Measurements from ENCODE around the gene SAYSD1.
"Not testable (repeated sequence)": the region's sequence is repeated elsewhere in the genome, so short reads cannot be mapped to it uniquely, and the experiment has no call there.

The SAYSD1 gene, protein sequence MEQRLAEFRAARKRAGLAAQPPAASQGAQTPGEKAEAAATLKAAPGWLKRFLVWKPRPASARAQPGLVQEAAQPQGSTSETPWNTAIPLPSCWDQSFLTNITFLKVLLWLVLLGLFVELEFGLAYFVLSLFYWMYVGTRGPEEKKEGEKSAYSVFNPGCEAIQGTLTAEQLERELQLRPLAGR

DNA sequence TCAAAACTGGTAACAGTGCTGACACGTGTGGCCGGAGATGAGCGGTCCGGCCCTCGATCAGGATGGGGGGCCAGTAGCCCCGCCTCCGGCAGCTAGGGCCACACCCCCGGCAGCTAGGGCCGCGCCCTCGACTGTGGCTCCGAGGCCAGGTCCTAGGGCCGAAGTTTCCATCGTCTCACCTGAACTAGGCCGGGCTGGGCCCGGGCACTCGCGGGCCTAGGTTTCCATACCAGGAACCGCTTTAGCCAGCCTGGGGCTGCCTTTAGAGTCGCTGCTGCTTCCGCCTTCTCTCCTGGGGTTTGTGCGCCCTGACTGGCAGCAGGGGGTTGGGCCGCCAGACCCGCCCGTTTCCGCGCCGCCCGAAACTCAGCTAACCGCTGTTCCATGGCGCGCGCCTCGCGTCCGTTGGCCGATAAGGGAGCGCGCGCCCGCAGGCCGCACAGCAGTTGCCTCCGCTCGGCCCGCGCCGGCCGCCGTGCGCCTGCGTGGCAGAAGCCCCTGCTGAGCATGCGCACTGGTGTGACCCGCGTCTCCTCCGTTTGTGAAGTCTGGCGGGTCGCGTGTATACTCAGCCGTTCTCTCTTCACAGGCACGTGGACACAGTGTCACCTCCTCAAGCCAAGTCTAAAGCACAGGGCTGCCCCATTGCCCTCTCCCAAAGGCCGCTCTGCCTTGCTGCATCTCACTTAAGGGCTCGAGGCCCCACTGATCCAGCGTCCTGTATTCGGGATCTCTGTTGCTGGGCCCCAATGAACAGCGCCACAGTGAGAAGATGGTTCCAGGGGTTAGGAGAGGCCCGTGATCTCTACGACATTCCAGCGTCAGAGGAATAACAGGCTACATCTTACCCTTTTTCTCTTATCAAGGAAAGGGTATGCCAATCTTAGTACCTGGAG, at the start of gene SAYSD1:
Gene SAYSD1 (minus strand): TSS at position 483 of the 896 bp plus-strand sequence. CDS start 97 bp downstream, at position 386.
- DNase-seq (ENCODE audit: low spot score): peak; percentile 92

GRCh38 chr6:39157511-39157910, 42.5 kb upstream of the SAYSD1 start:
- DNase-seq (ENCODE audit: low spot score): no peak

GRCh38 chr6:39156801-39157200, 41.8 kb upstream of the SAYSD1 start:
- no peak for DNase-seq (ENCODE audit: low spot score)

DNA sequence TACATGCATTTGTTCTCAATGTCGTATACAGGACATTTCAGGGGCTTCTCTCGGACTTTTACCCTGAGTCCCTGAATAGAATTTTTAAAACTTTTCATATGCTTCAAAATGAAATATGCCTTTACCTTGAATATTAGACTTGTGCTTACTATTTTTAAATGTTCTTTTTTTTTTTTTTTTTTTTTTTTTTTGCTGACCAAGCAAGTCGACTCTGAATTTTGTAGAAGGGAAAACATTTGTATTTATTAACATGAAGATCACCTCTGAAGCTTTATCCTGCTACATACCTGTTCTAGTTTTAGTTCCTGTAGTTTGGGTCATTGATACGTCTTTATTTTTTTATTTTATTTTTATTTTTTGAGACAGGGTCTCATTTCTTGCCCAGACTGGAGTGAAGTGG, 39.7 kb upstream of the SAYSD1 start:
- no peak for DNase-seq (ENCODE audit: low spot score)

GRCh38 chr6:39153766-39154397, 38.9 kb upstream of the SAYSD1 start:
- no peak for DNase-seq (ENCODE audit: low spot score)

GRCh38 chr6:39152262-39152661, 37.3 kb upstream of the SAYSD1 start:
- DNase-seq (ENCODE audit: low spot score): no peak

DNA sequence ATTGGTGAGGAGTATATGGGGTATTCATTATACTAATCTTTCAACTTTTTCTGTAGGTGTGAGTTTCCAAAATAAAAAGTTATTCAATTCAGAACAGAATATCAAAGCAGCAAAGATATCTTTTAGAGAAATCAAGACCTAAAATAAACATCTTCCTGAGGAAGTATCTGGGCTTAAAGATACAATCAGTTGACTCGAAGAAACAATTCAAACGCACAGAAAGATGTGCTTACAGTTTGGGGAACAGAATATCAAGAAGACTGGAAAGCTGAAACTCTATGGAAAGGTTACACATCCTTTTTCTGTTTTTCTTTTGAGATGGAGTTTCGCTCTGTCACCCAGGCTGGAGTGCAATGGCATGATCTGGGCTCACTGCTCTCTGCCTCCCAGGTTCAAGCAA, 36.2 kb upstream of the SAYSD1 start:
- no peak for DNase-seq (ENCODE audit: low spot score)

DNA sequence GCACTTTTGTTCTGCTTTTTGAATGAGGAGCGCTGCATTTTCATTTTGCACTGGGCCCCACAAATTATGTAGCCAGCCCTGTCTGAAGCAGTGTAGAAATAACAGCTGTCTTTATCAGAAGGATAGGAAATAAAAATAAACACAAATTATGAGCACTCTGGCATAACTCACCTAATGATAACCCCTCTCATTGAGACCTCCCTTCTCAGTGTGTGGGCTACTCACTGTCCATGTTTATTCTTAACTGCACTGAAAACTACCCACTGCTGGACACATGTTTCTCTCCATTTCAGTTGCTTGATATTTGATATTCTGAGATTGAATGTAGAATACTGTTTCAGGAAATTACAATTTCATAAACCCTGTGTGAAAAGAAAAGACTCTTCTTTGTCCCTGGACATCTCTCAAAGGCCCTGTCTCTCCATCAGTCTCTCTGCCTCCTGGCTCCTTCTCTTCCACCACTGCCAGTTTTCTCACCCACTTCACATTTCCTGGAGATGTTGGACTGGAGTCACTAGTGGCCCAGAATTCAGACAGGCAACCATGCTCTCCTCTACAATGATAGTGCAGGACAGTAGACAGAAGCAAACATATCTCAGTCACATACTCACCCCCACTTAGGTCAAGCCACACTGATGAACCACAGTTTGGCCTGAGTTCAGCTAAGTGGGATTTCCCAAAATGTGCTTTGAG, 29.6 kb upstream of the SAYSD1 start:
- no peak for DNase-seq (ENCODE audit: low spot score)

GRCh38 chr6:39143238-39143930, 28.4 kb upstream of the SAYSD1 start:
- no peak for DNase-seq (ENCODE audit: low spot score)

GRCh38 chr6:39140556-39141167, 25.7 kb upstream of the SAYSD1 start:
- DNase-seq (ENCODE audit: low spot score): no peak

DNA sequence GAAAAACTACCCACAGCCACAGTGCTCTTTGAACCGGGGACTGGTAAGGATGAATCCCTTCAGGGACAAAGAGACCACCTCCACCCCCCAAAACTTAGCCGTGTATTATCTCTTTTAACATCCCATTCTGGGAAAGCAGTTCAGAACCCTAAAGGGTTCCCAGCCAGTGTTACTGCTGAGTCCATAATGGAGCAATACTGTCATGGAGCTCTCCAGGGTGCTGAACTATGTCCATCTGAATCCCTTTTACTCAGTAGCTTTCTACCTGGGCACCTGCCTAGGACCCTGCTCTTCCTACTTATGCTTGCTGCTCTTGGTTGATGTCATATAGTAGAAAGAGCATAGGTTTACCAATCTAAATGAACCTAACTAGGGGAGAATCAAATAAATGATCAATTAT, 22.3 kb upstream of the SAYSD1 start:
- no peak for DNase-seq (ENCODE audit: low spot score)

GRCh38 chr6:39136207-39136606, 21.2 kb upstream of the SAYSD1 start:
- DNase-seq (ENCODE audit: low spot score): not testable (repeated sequence)

- DNase-seq (ENCODE audit: low spot score): not testable (repeated sequence)
Observed at GRCh38 chr6:39134761-39135160, 19.8 kb upstream of the SAYSD1 start.

DNA sequence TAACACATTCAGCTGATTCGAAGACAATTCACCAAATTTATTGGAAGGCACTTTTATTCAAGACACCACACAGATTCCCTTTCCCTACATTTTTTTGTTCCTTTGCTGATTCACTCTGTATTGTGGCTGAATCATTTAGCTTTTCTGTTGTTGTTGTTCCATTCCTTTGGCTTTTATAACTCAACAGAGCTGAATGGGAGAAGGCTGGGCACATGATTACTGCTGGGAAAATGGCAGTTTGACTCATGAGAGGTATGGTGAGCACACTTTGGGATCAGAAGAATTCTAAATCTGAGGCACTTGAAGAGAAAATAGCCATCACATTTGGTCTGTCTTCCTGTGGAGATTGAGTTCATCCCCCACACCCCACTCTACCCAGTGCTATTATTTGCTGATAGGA, 15.7 kb upstream of the SAYSD1 start:
- DNase-seq (ENCODE audit: low spot score): no peak

DNA sequence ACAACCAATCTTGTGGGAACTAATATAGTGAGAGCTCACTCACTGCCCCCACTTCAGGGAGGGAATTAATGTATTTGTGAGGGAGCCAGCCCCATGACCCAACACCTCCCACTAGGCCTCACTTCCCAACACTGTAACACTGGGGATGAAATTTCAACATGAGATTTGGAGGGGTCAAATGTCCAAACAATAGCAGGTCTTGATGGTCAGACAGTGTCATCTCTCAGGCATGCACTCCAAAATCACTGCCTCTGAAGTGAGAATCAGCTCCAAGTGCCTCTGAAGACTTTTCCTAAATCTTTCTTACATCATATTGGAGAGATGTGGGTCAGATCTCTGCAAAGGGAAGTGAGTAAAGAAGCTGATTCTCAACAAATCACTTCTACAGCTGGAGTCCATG, 13.8 kb upstream of the SAYSD1 start:
- DNase-seq (ENCODE audit: low spot score): no peak

DNA sequence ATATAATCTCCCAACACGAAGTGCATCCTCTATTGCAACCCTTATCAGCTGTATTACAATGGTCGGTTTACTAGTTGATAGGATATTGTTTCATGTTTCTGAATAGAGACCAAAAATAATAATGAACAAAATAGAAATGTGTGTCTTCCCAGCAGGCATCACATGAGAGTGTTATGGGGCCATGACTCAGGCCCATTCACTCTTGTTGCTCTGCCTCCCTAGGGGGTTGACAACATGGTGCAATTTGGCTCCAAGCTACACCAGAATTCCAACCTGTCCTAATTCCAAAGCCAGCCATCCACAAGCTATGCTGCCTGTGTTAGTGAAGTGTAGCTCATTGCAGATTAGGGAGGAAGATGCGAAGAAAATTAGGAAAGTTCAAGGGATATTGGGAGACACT, 13.1 kb upstream of the SAYSD1 start:
- DNase-seq (ENCODE audit: low spot score): no peak

GRCh38 chr6:39124114-39124513, 9.1 kb upstream of the SAYSD1 start:
- DNase-seq (ENCODE audit: low spot score): no peak

GRCh38 chr6:39118921-39119320, 3.9 kb upstream of the SAYSD1 start:
- no peak for DNase-seq (ENCODE audit: low spot score)

- no peak for DNase-seq (ENCODE audit: low spot score)
Observed at GRCh38 chr6:39114388-39114703, 640 bp downstream of the SAYSD1 start.

- no peak for DNase-seq (ENCODE audit: low spot score)
Observed at GRCh38 chr6:39113788-39114187, 1.2 kb downstream of the SAYSD1 start.

GRCh38 chr6:39111280-39111679, 3.7 kb downstream of the SAYSD1 start:
- DNase-seq (ENCODE audit: low spot score): no peak

Data from CD4-positive, alpha-beta T cell treated with Interleukin-6 at 100 ng/mL for 8 hours (primary cell).